HG03378 (cell line): ENCODE results near the gene KRTAP5-6.
"Not testable (repeated sequence)": the region's sequence is repeated elsewhere in the genome, so short reads cannot be mapped to it uniquely, and the experiment has no call there.

ENCODE experiments used
- ATAC-seq: cut with Tn5 transposase; IDR thresholded peaks from one replicate; pipeline ENCODE4 v1.9.1; 2021; ENCODE audit warnings: mild to moderate bottlenecking, moderate library complexity; ENCODE audit not compliant: unreplicated experiment

Gene KRTAP5-6

GRCh38 chr11:1683216-1683615 is 13.8 kb upstream of the KRTAP5-6 start:
- ATAC-seq: not testable (repeated sequence)

GRCh38 chr11:1683904-1684572 is 13.0 kb upstream of the KRTAP5-6 start:
- ATAC-seq: not testable (repeated sequence)

- not testable (repeated sequence) for ATAC-seq
These were observed 11.8 kb upstream of the KRTAP5-6 start for GRCh38 chr11:1684886-1685874.

GRCh38 chr11:1686220-1686619 is 10.8 kb upstream of the KRTAP5-6 start:
- not testable (repeated sequence) for ATAC-seq

- ATAC-seq: not testable (repeated sequence)
These were observed 8.6 kb upstream of the KRTAP5-6 start for GRCh38 chr11:1688336-1688947.

GRCh38 chr11:1689250-1690166 is 7.5 kb upstream of the KRTAP5-6 start:
- not testable (repeated sequence) for ATAC-seq

- ATAC-seq: no peak
These were observed 6.6 kb upstream of the KRTAP5-6 start for GRCh38 chr11:1690167-1691025.

- no peak for ATAC-seq
These were observed 5.7 kb upstream of the KRTAP5-6 start for GRCh38 chr11:1691026-1691877.

GRCh38 chr11:1691878-1692707 is 4.9 kb upstream of the KRTAP5-6 start:
- no peak for ATAC-seq

- no peak for ATAC-seq
These were observed 4.2 kb upstream of the KRTAP5-6 start for GRCh38 chr11:1692708-1693326.

- no peak for ATAC-seq
These were observed 3.5 kb upstream of the KRTAP5-6 start for GRCh38 chr11:1693327-1694063.

GRCh38 chr11:1694064-1694845 is 2.7 kb upstream of the KRTAP5-6 start:
- ATAC-seq: no peak

- no peak for ATAC-seq
These were observed 2.0 kb upstream of the KRTAP5-6 start for GRCh38 chr11:1694846-1695547.

GRCh38 chr11:1695548-1696108 is 1.4 kb upstream of the KRTAP5-6 start:
- no peak for ATAC-seq

GRCh38 chr11:1699771-1700170 is 2.8 kb downstream of the KRTAP5-6 start:
- no peak for ATAC-seq
